Occipital lobe (tissue), 2 donors: Measurements from ENCODE around the gene ENTREP3. TPM values are rescaled to one million over a fixed set of nuclear protein-coding genes. Genes with fewer than 3 reads are reported as not detected.

Experiments
- DNase-seq: peaks from one replicate; lab custom pipeline; 2025; lab: John Stamatoyannopoulos, UW
- total RNA-seq: library from RNA; depleted of rRNA; stranded (reverse); fragments of >200 nt; gene quantifications from one replicate; pipeline ENCODE4 v1.2.3, GENCODE V29; 2014

Gene ENTREP3
- total RNA-seq, 1 donor from 2014 or later, result 3.7 TPM

GRCh38 chr1:155279268-155279667, 24.0 kb upstream of the ENTREP3 start:
- DNase-seq, result no peak

DNA sequence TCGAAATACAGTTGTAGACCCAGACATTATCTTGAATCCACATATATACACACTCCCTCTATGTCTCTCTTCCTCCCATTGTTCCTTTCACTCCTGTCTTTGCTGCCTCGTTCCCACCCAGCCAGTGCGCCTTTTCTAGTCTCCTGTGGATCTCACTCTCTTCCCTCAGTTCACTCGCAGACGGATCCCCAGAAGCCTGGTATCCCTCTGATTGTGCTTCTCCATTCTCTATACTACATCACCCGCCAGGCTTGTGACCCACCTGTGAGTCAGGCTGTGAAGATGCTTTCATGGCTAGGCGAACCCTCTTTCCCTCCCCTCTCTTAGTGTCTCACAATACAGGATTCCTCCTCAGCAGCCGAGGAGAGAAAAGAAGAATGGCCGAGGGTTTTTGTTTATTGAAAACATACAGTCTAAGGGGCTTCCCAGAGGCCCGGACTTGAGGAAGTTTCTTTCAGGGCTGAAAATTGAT, 23.4 kb upstream of the ENTREP3 start:
- DNase-seq, result no peak

DNA sequence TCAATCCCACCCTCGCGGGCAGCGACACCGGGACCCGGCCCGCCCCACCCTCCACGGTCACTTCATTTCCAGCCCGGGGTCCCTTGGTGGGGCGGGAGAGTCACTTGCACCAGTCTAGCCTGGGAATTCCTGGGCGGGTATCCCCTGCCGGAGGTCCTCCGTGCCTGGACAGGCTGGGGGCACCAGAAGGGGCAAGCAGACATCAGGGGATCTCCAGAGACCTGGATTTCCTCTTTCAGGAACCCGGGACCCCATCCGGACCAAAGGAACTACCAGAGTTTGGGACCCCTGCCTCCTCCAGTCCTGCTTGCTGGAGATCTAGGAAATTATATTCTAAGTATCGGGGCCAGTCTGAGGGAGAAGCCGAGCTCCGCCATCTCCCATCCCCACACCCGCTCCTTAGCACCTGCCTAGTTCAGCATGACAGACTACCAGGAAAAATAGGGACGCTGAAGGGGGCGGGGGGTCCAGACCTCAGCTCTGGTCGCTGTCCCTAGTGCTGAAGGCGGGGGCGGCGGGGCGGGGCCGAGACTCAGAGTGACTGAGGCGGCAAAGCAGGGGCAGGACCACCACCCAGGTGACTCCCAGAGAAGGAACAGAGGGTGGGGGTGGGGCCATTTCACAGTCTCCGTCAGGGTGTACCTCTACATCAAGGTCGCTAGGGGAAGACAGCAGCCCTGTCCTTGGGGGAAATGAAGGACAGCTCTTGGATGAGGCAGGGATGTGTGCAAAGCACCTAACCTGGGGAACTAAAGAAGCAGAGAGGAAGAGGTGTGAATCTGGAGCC, 22.8 kb upstream of the ENTREP3 start:
- DNase-seq, result no peak

- DNase-seq, result peak; percentile 96
Measured at GRCh38 chr1:155277070-155277901, 22.0 kb upstream of the ENTREP3 start, which contains the start of gene HCN3. TSS of gene HCN3 (plus strand) at chr1:155277463. CDS start at chr1:155277591, 128 bp downstream.

DNA sequence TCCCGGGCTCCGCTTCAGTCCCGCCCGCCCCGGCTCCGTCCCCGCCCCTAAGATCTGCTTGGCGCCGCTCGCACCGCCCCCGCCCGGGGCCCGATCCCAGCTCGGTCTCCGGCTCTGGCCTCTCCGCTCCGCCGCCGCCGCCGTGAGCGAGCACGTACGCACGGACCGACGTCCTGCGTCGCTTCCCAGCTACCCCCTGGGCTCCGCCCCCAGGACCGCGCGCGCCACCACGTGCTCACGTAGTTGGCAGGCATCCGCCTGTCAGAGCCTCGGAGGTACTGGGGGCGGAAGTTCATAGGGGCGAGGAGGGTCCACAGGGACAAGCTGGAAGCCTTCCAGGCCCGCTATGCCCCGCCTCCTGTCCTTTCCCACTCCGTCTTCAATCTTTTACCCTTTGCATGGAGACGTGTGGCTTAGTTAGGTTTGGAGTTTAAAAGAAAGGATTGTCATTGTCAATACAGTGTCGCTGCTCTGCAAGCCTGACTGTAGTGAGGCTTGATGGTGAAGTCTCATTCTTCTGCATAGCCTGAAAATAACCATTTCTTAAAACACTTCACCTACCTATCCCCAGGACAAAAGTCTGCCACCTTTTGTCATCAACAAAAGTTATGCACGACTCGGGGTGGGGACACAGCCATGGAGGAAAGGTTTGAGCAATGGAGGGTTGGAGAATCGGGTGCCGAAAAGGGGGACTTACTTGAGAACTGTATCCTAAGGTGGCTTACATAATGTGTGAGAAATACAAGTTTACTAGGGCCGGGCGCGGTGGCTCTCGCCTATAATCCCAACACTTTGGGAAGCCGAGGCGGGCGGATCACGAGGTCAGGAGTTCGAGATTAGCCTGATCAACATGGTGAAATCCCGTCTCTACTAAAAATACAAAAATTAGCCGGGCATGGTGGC, 18.3 kb upstream of the ENTREP3 start, which contains the start of gene CLK2:
TSS of gene CLK2 (minus strand) at position 162 of the 903 bp plus-strand sequence. CDS start 2,527 bp downstream, outside the sequence.
- DNase-seq, result peak; percentile 91

DNA sequence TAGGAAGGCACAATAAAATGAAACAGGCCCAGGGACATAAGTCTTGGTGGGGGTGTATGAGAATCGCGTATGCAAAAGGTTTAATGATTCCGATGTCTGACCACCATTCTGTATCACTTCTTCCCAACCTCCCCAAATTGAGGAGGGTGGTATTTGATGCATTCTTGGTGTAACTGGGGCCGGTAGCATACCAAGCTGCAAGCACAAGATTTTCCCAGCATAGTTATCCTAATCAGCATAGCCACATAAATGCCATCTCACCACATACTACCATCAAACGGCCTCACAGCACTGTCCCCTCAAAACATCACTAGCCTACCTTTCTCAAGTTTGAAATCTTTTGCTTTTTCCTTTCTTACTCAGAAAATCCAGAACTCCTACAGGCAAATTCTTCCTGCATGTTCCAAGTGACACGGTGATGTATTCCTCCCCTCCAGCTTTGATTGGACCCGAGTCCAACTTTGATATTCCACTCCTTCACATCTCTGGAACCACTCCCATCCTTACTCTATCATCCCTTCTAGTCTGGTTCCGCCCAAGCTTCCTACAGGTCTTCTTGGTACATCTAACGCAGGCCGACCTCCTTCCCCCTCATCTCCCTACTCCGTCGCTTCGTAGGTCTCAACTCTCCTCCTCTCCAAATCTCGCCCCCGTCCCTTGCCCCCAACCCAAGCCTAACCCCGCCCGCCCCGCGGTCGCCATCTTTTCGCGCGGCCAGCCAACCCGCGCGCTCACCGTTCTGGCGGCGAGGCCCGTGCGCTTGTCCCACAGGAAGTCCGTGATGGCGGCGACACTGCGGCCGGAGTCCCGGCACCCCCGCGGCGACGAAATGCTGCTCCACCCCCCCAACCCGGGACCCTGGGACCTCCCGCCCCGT, 17.4 kb upstream of the ENTREP3 start:
- no peak for DNase-seq

DNA sequence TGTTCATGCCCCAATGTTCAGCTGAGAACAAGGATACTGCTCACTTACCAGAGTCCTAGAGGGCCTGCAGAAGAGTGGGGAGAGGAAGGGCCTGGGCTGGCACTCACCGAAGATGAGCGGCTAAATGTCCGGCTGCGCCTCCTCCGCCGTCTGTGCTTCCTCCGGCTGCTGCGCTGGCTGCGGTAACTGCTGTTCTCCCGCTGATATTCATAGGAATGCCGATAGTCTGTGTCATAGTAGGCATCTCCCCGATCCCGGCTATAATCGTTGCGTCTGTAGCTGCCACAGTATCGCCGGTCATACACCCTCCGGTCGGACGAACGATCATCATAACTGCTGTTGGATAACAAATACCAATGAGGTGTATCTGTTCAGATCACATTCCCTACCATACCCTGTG, 14.1 kb upstream of the ENTREP3 start:
- DNase-seq, result no peak

- no peak for DNase-seq
Measured at GRCh38 chr1:155268630-155269029, 13.3 kb upstream of the ENTREP3 start.

GRCh38 chr1:155267373-155267772, 12.1 kb upstream of the ENTREP3 start:
- no peak for DNase-seq

- DNase-seq, result no peak
Measured at GRCh38 chr1:155266553-155266952, 11.3 kb upstream of the ENTREP3 start.

GRCh38 chr1:155263067-155263466, 7.8 kb upstream of the ENTREP3 start:
- DNase-seq, result no peak

DNA sequence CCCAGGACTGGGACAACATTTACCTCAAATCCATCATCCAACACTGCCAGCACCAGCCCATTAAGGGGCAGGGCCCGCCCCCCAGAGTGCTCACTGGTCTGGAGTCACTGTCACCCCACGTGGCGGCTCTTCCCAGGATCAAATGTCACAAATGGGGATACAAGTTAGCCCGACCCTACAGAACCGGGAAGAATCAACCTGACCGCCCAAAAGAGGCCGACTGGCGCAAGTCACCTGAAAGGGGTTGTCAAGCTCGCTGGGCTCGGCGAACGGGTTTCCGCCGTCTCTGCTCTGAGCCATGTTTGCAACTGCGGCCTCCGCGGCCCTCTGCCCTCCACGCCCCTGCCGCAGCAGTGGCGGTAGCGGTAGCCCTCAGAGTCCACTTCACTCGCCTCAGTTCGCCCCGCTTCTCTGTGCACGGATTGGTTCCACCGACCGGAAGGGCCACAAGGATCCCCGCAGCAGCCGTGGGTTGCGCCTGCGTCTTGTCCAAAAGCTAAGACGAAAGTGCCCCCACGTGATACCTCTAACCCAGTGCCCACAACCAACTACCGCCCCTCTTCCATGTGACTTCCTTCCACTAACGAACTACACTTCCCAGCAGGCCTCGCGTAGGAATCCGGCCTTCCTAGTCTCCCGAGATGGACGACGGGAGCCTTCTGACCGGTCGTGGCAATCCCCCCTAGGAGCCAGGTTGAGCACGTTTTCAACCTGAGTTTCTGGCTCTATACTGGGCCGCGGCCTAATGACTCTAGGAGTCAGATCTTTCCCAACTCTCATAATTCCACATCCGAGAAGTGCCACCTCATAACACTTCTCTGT, 6.8 kb upstream of the ENTREP3 start, which contains the start of gene SCAMP3:
TSS of gene SCAMP3 (minus strand) at position 509 of the 822 bp plus-strand sequence. CDS start at position 300, 209 bp downstream.
- peak; percentile 94 for DNase-seq

DNA sequence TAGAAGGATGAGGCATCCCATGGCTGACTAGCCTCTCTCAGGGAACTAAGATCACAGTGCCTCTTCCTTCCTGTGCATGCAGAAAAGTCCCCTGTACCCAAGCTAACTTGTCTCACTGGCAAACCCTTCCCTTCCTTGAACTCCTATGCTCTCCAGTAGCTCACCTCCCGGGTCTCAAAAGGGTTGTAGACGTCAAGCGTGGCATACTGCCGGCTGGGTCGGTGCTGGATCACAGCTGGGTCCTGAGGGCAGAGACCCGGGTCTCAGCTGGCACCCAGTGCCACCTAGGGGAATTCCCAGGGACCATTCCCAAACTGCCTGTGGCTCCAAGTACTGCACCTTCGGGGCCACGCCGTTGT, 6.2 kb upstream of the ENTREP3 start:
- no peak for DNase-seq

DNA sequence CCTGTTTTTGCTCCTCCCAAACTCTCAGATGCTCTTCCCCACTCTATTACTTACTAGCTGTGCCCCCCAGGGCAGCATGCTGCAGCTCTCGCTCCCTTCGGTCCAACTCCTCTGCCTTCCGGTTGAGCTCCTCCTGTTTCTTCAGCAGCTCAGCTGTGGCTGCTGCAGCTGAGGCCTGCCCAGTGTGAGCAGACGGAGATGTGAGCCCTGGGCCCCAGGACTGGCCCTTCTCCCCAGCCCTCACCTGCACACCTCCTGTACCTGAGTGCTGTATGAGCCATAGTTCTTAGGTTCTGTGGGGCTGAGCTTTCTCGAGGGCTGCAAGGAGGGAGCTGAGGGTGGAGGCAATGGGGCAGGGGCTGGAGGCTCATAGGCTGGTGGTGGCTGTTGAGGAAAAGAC, 5.0 kb upstream of the ENTREP3 start:
- no peak for DNase-seq

DNA sequence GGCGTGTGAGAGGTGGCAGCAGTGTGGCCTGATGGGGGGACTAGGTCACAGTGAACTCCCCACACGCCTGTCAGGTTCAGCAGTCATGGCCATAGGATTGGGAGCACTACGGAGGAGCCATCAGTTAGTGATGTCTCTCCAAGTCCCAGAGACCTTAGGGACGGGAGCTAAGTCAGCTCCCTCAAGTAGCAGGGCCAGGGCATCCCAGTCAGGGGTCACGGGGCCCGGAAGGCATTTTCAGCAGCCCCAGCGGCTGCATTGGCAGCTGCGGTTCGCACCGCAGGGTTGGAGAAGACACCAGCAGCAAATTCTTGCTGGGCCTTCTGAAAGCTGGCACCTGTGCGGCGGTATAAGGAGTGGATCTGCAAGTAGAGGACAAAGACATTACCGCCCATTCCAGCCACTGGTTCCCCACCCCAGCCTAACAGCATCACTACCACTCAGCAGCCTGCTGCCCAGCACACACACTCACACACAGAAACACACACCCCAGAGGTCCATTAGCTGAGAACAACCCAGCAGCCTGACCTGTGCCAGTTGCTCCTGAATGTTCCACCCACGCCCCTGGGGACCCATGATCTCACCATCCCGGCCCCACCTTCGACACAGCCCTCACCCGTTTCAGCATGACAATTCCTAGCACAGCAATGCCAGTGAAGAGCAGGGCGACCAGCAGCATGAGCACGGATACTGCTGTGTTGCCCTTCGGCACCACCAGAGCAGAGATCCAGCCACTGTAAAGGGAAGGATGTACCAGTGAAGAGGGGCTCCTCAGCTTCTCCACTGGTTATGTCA, 972 bp upstream of the ENTREP3 start:
- DNase-seq, result no peak

DNA sequence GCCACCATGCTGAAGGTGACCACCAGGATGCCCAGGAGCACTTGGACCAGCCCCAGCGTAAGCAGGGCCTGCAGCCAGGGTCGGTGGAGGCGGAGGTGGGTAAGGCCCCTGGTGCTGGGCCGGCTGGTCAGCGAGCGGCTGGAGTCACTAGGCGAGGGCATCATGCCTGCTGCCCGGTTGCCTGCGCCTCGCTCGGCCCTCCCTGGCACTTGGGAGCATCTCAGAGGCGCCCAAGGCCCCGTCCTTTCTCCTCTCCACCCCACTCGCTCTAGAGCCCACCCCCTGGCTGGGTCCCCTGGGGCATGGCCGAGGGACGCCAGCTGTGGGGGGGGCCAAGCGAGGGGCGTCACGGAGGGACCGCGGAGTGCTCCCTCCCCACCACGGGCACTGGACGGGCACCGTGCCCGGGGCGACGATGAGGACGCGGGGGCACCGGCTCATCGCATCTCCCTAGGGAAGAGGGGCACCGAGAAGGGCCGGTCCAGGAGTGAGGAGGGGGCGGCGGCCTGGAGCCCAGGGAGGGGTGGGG, 505 bp downstream of the ENTREP3 start:
- DNase-seq, result no peak

DNA sequence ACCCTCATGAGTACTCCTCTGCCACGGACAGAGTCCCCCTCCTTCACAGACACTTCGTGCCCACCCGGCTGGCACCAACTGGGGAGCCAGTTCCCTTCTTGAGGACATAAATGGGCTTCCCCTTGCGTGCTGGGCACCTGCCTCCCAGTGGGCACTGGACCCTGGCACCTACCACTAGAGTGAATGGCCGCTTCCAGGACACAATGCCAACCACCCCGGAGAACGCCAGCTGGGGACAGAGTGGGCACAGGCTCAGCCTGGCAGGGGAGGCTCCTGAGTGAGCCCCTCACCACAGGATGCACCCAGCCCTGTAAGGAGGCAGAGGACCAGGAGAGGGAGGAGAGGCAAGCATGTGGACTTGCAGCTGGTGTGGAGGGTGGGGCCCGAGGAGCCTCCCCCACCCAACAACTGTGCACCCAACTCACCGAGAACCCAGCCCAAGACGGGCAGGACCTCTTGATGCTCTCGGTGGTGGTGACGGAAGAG, 1.0 kb downstream of the ENTREP3 start:
- DNase-seq, result no peak

DNA sequence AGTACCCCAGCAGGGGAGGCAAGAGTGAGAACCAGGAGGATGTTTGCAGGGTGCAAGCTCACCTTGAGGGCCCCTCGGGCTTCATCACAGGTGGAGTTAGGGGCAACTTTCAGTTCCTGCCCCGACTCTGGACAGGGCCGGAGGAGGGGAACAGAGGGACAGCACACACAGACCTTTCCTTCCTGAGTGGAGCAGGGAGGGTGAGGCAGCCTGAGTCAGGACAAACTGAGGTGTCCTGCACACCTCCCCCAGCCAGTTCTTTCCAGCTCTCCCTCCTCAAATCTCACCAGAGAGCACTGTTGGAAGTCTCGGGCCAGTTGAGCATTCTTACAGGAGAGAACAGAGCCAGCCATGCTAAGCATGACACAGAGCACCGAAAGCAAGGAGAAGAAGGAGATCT, 1.5 kb downstream of the ENTREP3 start:
- no peak for DNase-seq
